Measurements from ENCODE around the gene GALE. TPM values are rescaled to one million over a fixed set of nuclear protein-coding genes. Genes with fewer than 3 reads are reported as not detected.

The GALE gene
- total and polyA plus RNA-seq, 2 of the 13 experiments (the other 11 are each of a cell fraction or from before 2014, with no cell fraction given) = 85.2 to 88.4 TPM

DNA sequence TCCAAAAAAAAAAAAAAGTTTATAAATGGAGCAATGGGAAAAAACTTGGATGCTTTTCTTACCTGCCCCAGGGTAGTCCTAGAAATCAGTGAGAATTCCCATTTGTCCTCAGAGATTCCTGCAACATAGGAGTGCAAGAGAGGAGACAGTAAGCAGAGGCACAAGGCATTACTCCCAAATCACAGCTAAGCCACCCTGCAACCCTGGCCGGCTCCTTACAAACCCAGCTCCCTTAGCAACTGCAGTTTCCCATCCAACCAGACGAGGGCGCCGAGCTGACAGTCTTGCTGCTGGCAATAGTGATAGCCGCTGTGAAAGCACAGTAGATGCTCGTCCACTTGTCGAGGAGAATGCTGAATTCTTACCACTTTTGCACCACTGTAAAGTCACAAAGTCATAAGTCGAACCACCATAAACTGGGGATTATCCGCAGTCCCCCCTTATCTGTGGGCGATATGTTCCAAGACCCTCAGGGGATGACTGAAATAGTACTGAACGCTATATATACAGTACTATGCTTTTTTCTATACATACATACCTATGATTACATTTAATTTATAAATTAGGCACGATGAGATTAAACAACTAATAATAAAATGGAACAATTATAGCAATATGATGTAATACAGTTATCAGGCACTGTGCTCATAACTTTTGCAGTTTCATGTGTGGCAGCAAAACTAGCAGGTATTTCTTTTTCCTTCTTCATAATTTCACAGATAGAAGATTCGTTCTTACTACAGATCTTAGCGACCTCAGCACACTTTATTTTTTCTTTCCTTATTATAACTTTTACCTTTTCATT, 28.3 kb downstream of the GALE start (continued):
- TF ChIP-seq, protein P1, sequence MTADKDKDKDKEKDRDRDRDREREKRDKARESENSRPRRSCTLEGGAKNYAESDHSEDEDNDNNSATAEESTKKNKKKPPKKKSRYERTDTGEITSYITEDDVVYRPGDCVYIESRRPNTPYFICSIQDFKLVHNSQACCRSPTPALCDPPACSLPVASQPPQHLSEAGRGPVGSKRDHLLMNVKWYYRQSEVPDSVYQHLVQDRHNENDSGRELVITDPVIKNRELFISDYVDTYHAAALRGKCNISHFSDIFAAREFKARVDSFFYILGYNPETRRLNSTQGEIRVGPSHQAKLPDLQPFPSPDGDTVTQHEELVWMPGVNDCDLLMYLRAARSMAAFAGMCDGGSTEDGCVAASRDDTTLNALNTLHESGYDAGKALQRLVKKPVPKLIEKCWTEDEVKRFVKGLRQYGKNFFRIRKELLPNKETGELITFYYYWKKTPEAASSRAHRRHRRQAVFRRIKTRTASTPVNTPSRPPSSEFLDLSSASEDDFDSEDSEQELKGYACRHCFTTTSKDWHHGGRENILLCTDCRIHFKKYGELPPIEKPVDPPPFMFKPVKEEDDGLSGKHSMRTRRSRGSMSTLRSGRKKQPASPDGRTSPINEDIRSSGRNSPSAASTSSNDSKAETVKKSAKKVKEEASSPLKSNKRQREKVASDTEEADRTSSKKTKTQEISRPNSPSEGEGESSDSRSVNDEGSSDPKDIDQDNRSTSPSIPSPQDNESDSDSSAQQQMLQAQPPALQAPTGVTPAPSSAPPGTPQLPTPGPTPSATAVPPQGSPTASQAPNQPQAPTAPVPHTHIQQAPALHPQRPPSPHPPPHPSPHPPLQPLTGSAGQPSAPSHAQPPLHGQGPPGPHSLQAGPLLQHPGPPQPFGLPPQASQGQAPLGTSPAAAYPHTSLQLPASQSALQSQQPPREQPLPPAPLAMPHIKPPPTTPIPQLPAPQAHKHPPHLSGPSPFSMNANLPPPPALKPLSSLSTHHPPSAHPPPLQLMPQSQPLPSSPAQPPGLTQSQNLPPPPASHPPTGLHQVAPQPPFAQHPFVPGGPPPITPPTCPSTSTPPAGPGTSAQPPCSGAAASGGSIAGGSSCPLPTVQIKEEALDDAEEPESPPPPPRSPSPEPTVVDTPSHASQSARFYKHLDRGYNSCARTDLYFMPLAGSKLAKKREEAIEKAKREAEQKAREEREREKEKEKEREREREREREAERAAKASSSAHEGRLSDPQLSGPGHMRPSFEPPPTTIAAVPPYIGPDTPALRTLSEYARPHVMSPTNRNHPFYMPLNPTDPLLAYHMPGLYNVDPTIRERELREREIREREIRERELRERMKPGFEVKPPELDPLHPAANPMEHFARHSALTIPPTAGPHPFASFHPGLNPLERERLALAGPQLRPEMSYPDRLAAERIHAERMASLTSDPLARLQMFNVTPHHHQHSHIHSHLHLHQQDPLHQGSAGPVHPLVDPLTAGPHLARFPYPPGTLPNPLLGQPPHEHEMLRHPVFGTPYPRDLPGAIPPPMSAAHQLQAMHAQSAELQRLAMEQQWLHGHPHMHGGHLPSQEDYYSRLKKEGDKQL (CRISPR knock-in tag; IDR thresholded peaks at IDR 0.05; ENCODE audit: low read depth) = no peak
- TF ChIP-seq SUZ12 (IDR thresholded peaks at IDR 0.05; ENCODE audit: low read depth, low read length) (no peak), ARNT2 (CRISPR knock-in tag; IDR thresholded peaks at IDR 0.05; ENCODE audit: low read depth) (no peak), ARNTL (CRISPR knock-in tag; IDR thresholded peaks at IDR 0.05) (no peak), FOSL2 (CRISPR knock-in tag; IDR thresholded peaks at IDR 0.05) (0 out of 2 replicates have a peak, but pooled peaks have one; percentile 33), GATAD2A (CRISPR knock-in tag; IDR thresholded peaks at IDR 0.05) (0 out of 2 replicates have a peak, but pooled peaks have one; percentile 11), SMARCE1 (IDR thresholded peaks at IDR 0.05; ENCODE audit: borderline replicate concordance) (no peak), PAX8 (CRISPR knock-in tag; IDR thresholded peaks at IDR 0.05; ENCODE audit: borderline replicate concordance) (no peak), CEBPG (CRISPR knock-in tag; IDR thresholded peaks at IDR 0.05) (0 out of 2 replicates have a peak, but pooled peaks have one; percentile 23), ZNF501 (CRISPR knock-in tag; IDR thresholded peaks at IDR 0.05) (no peak), ZNF317 (CRISPR knock-in tag; IDR thresholded peaks at IDR 0.05) (no peak), ZNF607 (CRISPR knock-in tag; IDR thresholded peaks at IDR 0.05; ENCODE audit: borderline replicate concordance) (no peak), KAT8 (CRISPR knock-in tag; IDR thresholded peaks at IDR 0.05) (peak; percentile 25; the same call in 1 of the 2 replicates), CBX5 (CRISPR knock-in tag; IDR thresholded peaks at IDR 0.05; ENCODE audit: borderline replicate concordance) (0 out of 2 replicates have a peak, but pooled peaks have one; percentile 55), MXI1 (IDR thresholded peaks at IDR 0.05; ENCODE audit: borderline replicate concordance, low read depth, low read length) (0 out of 3 replicates have a peak, but pooled peaks have one; percentile 22), ZBTB21 (CRISPR knock-in tag; IDR thresholded peaks at IDR 0.05) (no peak), MED1 (CRISPR knock-in tag; IDR thresholded peaks at IDR 0.05) (peak; percentile 32; the same call in 1 of the 2 replicates), DNMT1 (CRISPR knock-in tag; IDR thresholded peaks at IDR 0.05) (no peak)
- TF ChIP-seq, protein P2, sequence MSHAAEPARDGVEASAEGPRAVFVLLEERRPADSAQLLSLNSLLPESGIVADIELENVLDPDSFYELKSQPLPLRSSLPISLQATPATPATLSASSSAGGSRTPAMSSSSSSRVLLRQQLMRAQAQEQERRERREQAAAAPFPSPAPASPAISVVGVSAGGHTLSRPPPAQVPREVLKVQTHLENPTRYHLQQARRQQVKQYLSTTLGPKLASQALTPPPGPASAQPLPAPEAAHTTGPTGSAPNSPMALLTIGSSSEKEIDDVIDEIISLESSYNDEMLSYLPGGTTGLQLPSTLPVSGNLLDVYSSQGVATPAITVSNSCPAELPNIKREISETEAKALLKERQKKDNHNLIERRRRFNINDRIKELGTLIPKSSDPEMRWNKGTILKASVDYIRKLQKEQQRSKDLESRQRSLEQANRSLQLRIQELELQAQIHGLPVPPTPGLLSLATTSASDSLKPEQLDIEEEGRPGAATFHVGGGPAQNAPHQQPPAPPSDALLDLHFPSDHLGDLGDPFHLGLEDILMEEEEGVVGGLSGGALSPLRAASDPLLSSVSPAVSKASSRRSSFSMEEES (CRISPR knock-in tag; IDR thresholded peaks at IDR 0.05) = no peak
- TF ChIP-seq, protein P3, sequence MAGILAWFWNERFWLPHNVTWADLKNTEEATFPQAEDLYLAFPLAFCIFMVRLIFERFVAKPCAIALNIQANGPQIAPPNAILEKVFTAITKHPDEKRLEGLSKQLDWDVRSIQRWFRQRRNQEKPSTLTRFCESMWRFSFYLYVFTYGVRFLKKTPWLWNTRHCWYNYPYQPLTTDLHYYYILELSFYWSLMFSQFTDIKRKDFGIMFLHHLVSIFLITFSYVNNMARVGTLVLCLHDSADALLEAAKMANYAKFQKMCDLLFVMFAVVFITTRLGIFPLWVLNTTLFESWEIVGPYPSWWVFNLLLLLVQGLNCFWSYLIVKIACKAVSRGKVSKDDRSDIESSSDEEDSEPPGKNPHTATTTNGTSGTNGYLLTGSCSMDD (CRISPR knock-in tag; IDR thresholded peaks at IDR 0.05) = no peak
- TF ChIP-seq, protein P4, sequence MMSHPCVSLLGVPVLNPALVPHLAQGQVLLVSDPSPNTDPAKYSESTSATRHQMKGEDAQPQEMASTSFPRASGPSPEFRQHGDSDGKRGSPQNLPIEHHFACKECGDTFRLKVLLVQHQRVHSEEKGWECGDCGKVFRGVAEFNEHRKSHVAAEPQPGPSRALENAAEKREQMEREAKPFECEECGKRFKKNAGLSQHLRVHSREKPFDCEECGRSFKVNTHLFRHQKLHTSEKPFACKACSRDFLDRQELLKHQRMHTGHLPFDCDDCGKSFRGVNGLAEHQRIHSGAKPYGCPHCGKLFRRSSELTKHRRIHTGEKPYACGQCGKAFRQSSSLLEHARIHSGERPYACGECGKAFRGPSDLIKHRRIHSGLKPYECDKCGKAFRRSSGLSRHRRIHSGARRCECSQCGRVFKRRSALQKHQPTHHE (CRISPR knock-in tag; IDR thresholded peaks at IDR 0.05; ENCODE audit: borderline replicate concordance) = no peak
